HG03520 (cell line): ENCODE measurements around the gene DCC.

Source experiments
- ATAC-seq: cut with Tn5 transposase; IDR thresholded peaks from one replicate; pipeline ENCODE4 v1.9.1; 2021; ENCODE audit warnings: mild to moderate bottlenecking, moderate library complexity; ENCODE audit not compliant: unreplicated experiment

Gene DCC

GRCh38 chr18:52339891-52340371, at the start of gene DCC:
TSS of gene DCC (plus strand) at chr18:52340197. CDS start at chr18:52340788, 591 bp downstream.
- no peak for ATAC-seq

- no peak for ATAC-seq
Measured at GRCh38 chr18:52310651-52311050, 29.3 kb upstream of the DCC start.

- ATAC-seq = no peak
Measured at GRCh38 chr18:52311331-52311730, 28.7 kb upstream of the DCC start.

- ATAC-seq = no peak
Measured at GRCh38 chr18:52312346-52312745, 27.7 kb upstream of the DCC start.

GRCh38 chr18:52313213-52313612, 26.8 kb upstream of the DCC start:
- ATAC-seq = no peak

- ATAC-seq = no peak
Measured at GRCh38 chr18:52319424-52319983, 20.5 kb upstream of the DCC start.

GRCh38 chr18:52322307-52322706, 17.7 kb upstream of the DCC start:
- no peak for ATAC-seq

GRCh38 chr18:52323802-52324201, 16.2 kb upstream of the DCC start:
- ATAC-seq = no peak

- no peak for ATAC-seq
Measured at GRCh38 chr18:52325997-52326396, 14.0 kb upstream of the DCC start.

GRCh38 chr18:52333860-52334259, 6.1 kb upstream of the DCC start:
- ATAC-seq = no peak

- no peak for ATAC-seq
Measured at GRCh38 chr18:52334307-52334706, 5.7 kb upstream of the DCC start.

GRCh38 chr18:52334896-52335295, 5.1 kb upstream of the DCC start:
- ATAC-seq = no peak

- ATAC-seq = no peak
Measured at GRCh38 chr18:52337276-52337675, 2.7 kb upstream of the DCC start.

- ATAC-seq = no peak
Measured at GRCh38 chr18:52340406-52341102, 557 bp downstream of the DCC start.

GRCh38 chr18:52341103-52341432, 1.1 kb downstream of the DCC start:
- no peak for ATAC-seq

- ATAC-seq = no peak
Measured at GRCh38 chr18:52341608-52342381, 1.8 kb downstream of the DCC start.

GRCh38 chr18:52342456-52342855, 2.5 kb downstream of the DCC start:
- ATAC-seq = no peak

- ATAC-seq = no peak
Measured at GRCh38 chr18:52343138-52343537, 3.1 kb downstream of the DCC start.

GRCh38 chr18:52343731-52344340, 3.8 kb downstream of the DCC start:
- no peak for ATAC-seq

- no peak for ATAC-seq
Measured at GRCh38 chr18:52344881-52345280, 4.9 kb downstream of the DCC start.

- no peak for ATAC-seq
Measured at GRCh38 chr18:52345428-52345827, 5.4 kb downstream of the DCC start.

- no peak for ATAC-seq
Measured at GRCh38 chr18:52348209-52348608, 8.2 kb downstream of the DCC start.
